NCI-H2081 (cell line): ENCODE results near the gene RNF113B.
A peak's percentile ranks its signal among the peaks of the same experiment; 100 is the strongest.

Experiments
- DNase-seq, 2 experiments: peaks; one replicate each; lab custom pipeline; 2025; lab: John Stamatoyannopoulos, UW

RNF113B gene

DNA sequence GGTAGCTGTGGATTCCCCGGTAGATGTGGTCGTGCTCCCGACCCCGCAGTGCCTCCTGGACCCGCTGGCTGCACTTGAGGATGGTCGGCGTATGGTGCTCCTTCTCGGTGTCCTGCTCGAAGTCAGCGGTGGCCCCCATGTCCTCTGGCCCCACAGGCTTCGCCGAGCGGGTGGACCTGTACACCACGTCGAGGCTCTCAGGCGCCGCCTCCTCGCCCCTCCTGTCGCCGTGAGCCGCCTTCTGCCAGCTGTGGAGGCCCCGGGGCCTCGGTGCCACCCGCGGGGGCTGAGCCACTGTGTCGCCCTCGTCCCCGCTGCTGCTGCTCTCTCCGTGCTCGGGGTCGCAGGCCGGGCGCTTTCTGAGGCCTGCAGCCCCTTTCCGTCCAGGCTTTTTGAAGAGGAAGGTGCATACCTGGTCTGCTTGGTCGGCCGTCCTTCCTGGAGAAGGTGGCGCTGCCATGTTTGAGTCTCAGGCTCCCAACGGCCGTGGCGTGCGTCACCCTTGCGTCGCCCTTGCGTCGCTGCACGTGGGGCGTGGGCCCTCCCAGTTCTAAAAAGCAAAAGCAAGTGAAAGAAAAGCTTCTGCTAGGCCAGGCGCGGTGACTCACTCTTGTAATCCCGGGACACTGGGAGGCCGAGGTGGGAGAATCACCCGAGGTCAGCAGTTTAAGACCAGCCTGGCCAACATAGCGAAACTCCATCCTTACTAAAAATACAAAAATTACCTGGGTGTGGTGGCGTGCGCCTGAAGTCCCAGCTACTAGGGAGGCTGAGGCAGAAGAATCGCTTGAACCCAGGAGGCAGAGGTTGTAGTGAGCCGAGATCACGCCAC lies at the start of gene RNF113B:
Gene RNF113B (minus strand): TSS at position 493 of the 832 bp plus-strand sequence. CDS start 33 bp downstream, at position 460.
- no peak for DNase-seq

DNA sequence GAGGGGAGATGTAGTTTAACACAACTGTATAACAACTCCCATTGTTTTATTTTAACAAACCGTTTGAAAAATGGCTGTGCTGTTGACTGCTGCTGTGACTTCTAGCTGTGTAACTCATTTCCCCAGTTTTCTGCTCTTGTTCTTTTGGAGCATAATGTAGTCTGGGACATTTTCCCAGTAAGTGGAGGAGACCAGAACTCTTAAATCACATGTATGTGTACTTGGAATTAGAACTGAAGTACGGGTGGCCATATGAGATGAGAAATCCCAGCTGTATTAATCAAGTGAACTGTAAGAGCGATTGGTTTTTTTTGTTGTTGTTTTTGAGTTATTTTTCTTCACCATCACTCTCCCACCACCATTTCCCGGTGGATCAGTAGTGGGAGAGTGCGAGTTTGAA lies 49.4 kb upstream of the RNF113B start:
- DNase-seq: no peak

DNA sequence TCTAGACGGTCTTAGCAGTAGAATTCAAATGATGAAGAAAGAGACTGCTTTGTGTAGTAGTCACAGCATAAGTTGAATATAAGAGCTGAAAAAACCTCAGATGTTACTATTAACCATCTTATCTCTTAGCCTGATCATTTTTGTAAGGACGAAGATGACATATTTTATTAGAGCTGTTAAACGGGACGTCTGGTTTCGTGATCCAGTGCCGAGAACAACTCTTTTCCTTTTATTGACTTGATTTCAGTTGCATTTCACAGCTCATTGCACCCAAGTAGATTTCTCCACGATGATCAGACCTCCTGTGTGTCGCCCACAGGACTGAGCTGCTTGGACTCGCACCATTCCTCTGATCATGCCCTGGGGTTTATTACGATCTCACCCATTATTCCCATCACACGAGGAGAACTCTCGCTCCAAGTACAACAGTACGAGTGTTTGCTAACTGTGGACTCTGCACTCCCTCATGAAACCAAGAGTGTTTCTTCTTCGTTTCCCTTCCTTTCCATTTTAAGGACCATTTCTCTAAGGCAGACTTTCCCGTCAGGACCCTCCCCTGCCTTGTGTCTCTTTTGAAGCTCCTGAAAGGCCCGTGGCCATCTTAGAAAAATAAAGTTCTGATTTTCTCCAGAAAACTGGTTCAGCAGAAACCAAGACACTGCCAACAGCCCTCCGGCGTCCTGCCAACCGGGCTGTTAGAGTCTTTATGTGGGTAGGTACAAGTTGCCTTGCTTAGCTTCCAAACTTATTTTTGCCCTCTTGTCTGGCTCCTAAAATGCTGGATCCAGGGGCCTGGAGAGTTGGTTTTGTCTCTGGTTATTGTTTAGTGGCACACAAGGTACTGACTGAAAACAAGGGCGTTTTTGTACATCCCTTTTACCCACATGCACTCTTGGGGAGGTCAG lies 48.2 kb upstream of the RNF113B start:
- no peak for DNase-seq

DNA sequence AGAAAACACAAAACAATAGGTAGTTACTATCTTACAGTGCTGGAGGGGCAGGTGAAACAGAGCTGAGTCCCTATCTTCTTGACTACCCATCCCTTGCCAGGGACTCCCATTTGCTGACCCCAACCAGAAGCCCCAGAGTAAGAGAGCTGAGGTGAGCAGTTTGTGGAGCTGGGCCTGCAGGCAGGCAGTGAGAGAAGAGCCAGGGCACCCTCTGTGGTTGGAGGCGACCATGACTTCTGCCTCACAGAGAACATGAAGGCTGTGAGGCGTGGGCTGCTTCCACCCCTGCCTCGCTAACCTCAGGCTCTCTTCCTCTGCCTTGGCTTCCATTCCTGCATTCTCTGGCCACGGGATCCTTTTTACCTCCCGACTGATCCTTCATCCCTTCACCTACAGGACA lies 47.5 kb upstream of the RNF113B start:
- no peak for DNase-seq

DNA sequence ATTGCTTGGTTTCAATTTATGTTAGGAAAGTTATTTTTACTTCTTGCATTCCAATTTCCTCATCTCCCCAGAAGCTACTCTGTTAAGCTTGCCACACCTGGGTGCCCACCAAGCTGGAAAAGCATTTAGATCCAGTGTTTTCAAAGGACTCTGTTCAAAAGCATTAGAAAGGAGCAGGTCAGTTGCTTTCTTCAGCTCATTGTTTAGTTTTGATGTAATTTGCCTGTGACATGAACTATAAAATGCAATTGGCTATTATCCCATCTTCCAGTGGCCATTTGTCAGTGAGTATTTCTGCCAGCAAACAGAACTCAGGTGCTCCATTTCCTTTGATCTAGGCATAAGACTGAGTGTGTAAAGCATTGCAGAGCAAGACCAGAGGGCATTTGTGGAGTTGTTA lies 46.7 kb upstream of the RNF113B start:
- peak in 1 of 2 experiments; percentile 42 for DNase-seq

DNA sequence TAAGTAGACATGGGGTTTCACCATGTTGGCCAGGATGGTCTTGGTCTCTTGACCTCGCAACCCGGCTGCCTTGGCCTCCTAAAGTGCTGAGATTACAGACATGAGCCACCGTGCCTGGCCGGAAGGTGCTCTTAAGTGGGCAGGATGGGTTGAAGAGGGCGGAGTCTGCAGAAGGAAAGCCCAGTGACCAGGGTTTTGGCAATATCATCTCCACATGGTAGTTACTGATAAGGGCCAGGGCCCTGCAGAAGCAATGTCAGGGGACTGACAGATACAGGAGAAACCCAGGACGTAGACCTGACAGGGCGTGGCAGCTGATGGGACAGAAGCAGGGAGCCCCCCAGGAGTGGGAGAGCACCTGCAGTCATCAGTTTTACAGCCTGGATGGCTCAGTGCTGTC lies 45.7 kb upstream of the RNF113B start:
- DNase-seq: no peak

DNA sequence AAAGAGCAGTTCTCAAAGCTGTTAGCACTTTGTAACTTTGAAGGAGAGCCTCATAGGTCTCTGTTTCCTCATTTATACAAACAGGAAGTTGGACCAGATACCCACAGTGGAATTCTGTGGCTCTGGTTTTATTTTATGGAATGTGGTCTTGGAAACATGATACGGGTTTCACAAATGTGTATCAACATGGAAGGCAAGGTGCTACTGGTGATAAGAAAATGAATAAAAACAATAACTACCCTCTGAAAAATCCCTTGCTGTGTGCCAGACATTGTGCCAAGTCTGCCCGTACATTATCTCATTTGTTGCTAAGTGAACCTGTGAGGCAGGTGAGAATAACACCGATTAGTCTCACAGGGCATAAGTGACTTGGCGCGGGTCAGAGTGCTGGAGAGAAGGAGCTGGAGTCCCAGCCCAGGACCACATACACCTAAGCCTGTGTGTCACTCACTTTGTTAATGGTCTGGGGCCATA lies 45.0 kb upstream of the RNF113B start:
- DNase-seq: peak; percentile 16 to 72

DNA sequence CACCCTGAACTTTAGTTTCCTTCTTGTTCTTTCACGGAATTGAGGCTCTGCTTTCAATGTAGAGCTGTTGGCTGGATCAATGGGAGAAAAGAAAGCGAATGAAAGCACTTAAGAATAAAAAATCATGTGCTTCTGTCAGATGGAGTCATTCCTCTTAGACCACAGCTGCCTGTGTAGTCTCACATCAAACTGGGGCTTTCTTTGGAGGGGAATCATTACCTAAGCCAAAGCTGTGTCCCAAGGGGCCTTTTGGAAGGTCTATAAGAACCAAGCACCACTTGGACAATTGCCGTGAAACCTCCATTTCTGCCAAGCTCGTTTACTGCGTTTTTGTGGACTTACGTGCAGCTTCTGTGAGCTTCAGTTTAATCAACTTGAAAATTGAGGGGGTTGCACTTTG lies 44.2 kb upstream of the RNF113B start:
- no peak for DNase-seq

DNA sequence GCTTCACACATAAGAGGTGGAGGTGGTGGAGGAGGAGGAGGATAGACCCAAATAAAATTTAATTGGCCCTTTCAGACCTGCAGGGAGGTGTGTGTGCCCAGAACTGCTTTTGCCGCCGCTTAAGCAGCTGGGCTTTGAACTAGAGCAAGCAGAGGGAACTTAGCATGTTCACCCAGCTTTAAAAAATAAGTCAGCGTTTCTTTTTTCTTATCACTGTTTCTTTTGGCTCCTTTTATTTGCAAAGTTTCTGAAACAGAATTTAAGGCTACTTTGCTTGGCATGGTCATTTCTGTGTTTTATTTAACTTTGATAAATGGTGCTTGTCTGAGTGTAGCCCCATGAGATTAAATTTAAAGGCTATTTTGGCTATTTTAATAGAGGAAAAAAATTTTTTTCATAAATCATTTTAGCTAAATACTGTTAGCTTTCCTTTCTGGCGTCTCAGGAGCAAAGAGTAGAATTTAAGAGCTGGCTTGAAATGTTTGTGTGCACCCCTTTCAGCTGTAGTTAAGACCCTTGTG lies 43.3 kb upstream of the RNF113B start:
- DNase-seq: no peak

DNA sequence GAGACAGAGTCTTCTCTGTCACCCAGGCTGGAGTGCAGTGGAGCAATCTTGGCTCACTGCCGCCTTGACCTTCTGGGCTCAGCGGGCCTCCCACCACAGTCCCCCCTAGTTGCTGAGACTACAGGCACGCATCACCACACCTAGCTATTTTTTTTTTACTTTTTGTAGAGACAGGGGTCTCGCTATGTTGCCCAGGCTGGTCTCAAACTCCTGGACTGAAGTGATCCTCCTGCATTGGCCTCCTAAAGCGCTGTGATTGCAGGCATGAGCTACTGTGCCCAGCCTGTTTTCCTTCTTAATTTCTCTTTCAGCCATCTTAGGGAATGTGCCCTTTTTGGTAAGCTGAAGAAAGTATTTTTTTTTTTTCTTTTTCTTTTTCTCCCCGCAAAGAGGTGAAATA lies 42.6 kb upstream of the RNF113B start:
- no peak for DNase-seq

DNA sequence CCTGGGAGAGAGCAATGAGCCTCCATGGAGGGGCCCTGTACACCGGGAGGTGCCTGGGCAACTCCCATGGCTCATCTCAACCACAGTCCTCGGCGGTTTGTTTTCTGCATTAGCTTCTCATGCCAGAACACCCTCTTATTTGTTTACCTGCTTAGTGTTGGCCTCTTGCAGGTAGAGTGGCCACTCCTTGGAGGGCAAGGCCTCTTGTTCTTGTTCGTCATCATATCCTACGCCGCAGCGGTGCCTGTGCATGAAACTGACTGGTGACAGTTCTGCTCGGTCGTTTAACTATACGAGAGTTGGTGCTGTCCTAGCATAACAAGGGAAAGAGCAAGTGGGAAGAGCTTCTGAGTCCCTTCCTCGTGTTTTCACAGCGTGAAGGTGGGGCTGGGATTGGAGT lies 40.5 kb upstream of the RNF113B start:
- DNase-seq: no peak

DNA sequence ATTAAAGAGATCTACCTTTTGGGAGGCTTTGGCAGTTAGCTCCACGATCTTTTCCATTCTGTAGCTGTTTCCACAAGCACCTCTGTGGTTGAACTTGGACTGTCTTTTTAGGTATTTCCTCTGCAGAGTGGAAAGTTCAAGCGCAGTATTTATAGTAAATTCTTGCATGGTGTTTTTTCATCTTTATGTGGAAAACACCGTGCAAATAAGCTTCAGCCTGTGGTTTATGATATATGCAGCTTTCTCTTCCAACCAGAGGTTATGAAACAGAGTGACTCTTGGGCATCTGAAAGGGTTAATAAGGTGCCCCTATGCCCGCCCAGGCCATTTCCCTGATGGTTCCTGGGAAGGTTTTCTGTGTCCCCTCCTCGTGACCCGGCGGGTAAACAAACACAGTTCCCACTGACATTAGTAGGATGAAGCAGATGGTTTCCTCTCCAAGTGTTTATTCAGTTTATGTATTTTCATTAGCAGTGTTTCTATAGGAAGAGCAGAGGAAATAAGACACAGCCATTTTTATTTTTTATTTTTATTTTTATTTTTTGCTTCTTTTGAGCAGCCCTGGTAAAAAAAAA lies 39.7 kb upstream of the RNF113B start:
- DNase-seq: peak in 1 of 2 experiments; percentile 37

DNA sequence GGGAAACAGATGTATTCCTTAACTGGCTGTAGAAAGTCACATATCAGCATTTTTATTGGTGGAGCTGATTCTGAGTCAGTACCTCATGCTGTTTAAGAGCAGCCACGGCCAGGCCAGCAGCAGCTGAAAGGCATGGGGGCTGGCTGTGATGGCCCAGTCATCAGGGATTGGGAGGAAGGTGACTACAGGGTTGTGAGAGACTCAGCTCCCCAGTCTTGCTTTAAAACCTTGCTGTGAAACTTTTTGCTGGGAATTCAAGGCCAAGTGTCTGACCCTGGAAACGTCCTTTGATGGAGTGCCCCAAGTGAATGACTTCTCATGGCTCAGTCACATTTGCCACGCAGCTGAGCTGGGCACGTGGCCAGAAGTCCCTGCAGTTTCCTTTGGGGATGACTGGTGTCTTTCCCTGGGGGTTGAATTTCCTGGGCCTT lies 39.1 kb upstream of the RNF113B start:
- DNase-seq: peak in 1 of 2 experiments; percentile 67

DNA sequence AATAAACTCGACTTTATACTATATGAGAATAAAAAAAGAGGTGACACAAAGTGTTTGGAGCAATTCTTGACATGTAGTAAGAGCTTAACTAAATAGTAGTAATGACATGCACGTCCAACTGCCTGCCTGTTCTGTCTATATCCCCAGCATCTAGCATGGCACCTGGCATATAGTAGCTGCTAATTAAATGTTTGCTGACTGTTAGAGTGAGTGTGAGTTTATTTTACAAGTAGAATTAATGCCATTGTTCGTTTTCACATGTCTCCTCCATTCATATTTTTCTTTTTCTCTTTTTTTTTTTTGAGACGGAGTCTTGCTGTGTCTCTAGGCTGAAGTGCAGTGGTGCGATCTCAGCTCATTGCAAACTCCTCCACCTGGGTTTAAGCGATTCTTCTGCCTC lies 38.4 kb upstream of the RNF113B start:
- DNase-seq: no peak

DNA sequence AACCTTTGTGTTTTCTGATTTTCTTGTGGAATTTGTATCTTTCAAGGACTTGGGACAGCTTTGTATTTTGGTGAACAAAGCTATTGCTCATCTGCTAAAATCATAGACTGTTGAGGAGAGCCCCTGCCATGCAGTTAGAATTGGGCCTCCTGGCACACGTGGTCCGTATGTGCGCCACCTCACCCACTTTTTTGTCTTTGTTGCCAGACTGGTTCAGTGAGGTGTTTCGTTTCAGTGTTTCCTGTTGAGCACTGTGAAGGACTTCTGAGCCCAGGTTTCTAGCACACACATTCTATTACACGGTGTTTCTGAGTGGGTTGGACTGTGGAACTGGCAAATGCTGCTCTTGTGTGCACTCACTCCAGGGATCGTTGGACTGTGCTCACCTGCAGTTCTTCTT lies 37.6 kb upstream of the RNF113B start:
- DNase-seq: no peak

DNA sequence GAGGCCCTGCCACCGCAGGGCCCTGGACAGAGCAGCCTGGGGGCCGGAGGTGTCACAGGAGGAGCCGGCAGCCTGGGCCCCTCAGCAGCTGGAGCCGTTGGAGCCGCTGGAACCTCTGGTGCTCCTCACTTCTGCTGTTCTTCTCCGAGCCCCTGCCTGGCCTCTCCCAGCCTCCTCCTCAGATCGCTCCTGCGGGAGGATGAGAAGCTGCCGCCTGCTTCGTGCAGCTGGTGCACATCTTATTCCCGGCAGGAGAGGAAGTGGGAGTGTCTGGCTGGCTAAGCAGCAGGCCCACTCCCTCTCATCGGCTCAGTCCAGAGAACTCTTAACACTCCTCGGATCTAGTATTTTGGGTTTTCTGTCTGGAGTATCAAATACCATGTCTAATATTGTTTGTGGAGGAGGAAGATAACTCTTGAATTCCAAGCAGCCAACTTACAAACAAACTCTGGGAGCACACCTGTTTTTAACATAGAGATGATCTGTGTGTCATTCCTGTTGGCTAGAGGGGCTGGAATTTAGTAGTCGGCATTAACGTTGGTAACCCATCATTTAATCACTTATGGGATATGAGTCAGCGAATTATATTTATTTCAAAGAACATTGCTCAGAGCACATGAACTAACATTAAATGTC lies 37.1 kb upstream of the RNF113B start:
- no peak for DNase-seq

DNA sequence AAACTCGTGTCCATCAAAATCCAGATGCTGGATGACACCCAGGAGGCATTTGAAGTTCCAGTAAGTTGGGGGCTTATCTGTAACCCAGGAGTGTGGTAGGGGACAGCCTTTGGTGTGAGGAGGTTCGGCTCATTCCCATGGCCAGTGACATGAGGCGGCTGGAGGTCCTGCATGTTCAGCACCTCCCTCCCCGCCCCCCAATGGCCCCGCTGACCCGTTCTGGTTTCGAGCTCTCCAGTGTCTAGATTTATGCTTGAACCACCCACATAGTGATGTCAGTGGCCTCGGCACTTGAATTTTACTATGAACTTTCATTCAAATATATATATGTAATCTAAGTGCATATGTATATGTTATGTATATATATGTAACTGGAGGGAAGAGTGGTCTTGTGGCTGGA lies 36.3 kb upstream of the RNF113B start:
- DNase-seq: no peak

DNA sequence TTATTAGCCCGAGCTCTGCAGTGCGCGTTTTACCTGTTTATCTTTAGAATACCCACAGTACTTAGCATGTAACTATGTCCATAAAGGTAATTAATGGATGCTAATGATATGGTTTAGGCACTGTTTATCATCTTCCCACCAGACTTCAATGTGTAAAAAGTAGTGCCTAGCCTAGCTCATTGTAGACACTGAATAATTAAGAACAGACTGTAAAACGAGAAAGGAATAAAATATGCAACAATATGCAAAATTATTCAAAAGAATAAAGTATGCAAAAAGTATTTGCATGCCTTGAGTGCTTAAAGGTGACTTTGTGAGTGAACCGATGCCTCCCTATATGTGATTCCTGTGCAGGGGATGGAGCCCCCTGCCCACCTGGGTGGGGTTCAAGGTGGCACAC lies 35.7 kb upstream of the RNF113B start:
- DNase-seq: no peak

DNA sequence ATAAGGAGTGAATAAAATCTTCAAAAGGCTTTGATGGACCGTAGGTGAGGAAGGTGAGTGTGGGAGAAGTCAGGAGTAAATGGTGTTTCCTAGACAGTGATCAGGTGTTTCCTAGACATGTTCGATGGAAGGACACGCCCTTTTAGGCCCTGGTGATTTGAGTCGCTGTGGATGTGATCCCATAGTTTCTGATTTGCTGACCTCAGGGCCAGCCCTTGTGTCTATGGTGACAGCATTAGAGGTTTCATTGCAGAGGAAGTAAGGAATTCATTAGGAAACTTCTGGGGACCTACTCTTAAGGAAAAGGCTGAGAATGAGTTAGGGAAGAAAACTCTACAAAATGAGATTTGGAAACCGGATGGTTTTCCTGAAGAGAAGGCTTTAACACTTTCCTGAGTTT lies 31.5 kb upstream of the RNF113B start:
- DNase-seq: no peak

DNA sequence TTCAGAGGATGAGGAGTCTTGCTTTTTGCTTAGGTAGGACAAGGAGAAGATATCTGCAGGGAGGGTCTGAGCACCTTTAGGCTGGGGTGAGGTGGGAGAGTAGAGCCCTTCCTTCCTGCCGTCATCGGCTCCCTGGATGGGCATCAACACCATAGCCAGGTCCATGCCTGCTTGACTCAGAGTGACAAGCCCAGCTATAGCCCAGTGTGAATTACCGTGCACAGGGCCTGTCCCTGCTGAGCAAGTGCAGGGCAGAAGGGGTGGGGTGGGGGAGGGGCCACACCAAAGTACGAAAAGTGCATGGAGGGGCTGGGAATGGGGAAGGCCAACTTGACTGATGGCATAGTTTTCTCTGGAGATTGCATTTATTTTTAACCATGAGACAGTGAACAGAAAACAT lies 30.3 kb upstream of the RNF113B start:
- no peak for DNase-seq

DNA sequence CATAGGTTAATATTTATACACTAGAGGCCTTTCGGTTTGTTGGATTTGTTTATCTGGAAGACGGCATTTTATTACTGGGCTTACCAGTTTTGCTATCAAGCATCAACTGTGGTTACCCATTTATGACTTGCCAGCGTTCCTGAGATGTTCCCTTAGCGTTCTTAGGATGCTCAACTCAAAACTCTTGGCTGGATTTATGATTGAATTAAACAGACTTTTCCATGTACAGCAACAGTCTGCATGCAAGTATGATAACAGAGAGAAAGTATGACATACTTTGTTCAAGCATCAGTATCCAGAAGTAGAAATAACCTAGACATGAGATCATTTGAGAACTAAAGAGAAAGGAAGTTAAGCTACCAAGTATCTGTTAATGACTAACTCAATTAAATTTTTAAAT lies 29.9 kb upstream of the RNF113B start:
- DNase-seq: no peak

DNA sequence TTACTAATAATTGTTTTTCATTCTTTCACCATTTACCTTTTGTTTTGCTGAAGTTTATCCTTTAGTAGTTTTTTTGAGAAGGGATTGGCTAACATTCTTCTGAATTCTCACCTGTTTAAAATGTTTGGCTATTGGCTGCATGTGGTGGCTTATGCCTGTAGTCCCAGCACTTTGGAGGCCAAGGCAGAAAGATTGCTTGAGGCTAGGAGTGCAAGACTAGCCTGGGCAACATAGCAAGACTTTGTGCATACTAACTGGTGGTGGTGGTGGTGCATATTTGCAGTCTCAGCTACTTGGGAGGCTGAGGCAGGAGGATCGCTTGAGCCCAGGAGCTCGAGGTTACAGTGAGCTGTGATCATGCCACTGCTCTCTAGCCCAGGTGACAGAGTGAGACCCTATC lies 27.5 kb upstream of the RNF113B start:
- no peak for DNase-seq
